KMS-11 (cell line): Measurements from ENCODE around the gene CD4.

Experiments
- H2AFZ ChIP-seq: fragments of 200-600 bp; sonication (generic); 2 replicates; pipeline ENCODE4 v1.6.1; 2016; ENCODE audit warnings: antibody characterized with exemption, mixed run types, low read depth
- H3K27ac ChIP-seq: fragments of 200-600 bp; sonication (generic); 2 replicates; pipeline ENCODE4 v1.6.1; 2016; ENCODE audit warnings: mild to moderate bottlenecking, mixed run types
- H3K27me3 ChIP-seq: fragments of 200-600 bp; sonication (generic); 2 replicates; pipeline ENCODE4 v1.6.1; 2017; ENCODE audit warnings: mild to moderate bottlenecking, low read depth, mixed run types, moderate library complexity; ENCODE audit not compliant: insufficient read depth
- H3K36me3 ChIP-seq: fragments of 200-600 bp; sonication (generic); 2 replicates; pipeline ENCODE4 v1.6.1; 2017; ENCODE audit warnings: mild to moderate bottlenecking, mixed run types; ENCODE audit not compliant: insufficient read depth
- H3K4me1 ChIP-seq: fragments of 200-600 bp; sonication (generic); 2 replicates; pipeline ENCODE4 v1.6.1; 2016; ENCODE audit warnings: mild to moderate bottlenecking, low read depth, mixed run types; ENCODE audit not compliant: poor library complexity, severe bottlenecking
- H3K4me2 ChIP-seq: fragments of 200-600 bp; sonication (generic); 2 replicates; pipeline ENCODE4 v1.7.0; 2016; ENCODE audit warnings: mild to moderate bottlenecking, mixed run types
- H3K4me3 ChIP-seq: fragments of 200-600 bp; sonication (generic); IDR thresholded peaks from 2 replicates; pipeline ENCODE4 v1.6.1; 2017; ENCODE audit warnings: low read depth, low read length, mixed read lengths; ENCODE audit not compliant: insufficient read depth
- H3K79me2 ChIP-seq: fragments of 200-600 bp; sonication (generic); 2 replicates; pipeline ENCODE4 v1.6.1; 2016; ENCODE audit warnings: low read depth, mixed run types; ENCODE audit not compliant: insufficient read depth
- H3K9ac ChIP-seq: fragments of 200-600 bp; sonication (generic); 2 replicates; pipeline ENCODE4 v1.6.1; 2016; ENCODE audit warnings: mild to moderate bottlenecking, mixed run types
- H4K20me1 ChIP-seq: fragments of 200-600 bp; sonication (generic); 2 replicates; pipeline ENCODE4 v1.6.1; 2016; ENCODE audit warnings: mild to moderate bottlenecking, mixed run types; ENCODE audit not compliant: insufficient read depth
- CTCF ChIP-seq: fragments of 200-600 bp; sonication (generic); conservative IDR thresholded peaks from 2 replicates; pipeline ENCODE4 v1.6.1; 2017; ENCODE audit warnings: low read depth, mild to moderate bottlenecking, antibody characterized with exemption, low read length, moderate library complexity, mixed read lengths

The CD4 gene

GRCh38 chr12:6778574-6779550 lies 10.5 kb upstream of the CD4 start:
- H3K36me3 ChIP-seq, result no peaks in the 10 kb centered on the region
- no peaks in the 10 kb centered on the region for H3K27me3 ChIP-seq
- no peak overlapping the region for H3K27ac ChIP-seq
- H3K4me2 ChIP-seq, result peak overlapping the region; percentile 85
- no peaks in the 10 kb centered on the region for H3K79me2 ChIP-seq
- H3K4me1 ChIP-seq, result peaks cover 27% of the 10 kb centered on the region
- no peak overlapping the region for H3K4me3 ChIP-seq
- H3K9ac ChIP-seq, result peak overlapping the region; percentile 43; the same call in 1 of the 2 replicates
- H2AFZ ChIP-seq, result peak overlapping the region; percentile 94
- no peaks in the 10 kb centered on the region for H4K20me1 ChIP-seq
- TF ChIP-seq CTCF, result peak; percentile 87

DNA sequence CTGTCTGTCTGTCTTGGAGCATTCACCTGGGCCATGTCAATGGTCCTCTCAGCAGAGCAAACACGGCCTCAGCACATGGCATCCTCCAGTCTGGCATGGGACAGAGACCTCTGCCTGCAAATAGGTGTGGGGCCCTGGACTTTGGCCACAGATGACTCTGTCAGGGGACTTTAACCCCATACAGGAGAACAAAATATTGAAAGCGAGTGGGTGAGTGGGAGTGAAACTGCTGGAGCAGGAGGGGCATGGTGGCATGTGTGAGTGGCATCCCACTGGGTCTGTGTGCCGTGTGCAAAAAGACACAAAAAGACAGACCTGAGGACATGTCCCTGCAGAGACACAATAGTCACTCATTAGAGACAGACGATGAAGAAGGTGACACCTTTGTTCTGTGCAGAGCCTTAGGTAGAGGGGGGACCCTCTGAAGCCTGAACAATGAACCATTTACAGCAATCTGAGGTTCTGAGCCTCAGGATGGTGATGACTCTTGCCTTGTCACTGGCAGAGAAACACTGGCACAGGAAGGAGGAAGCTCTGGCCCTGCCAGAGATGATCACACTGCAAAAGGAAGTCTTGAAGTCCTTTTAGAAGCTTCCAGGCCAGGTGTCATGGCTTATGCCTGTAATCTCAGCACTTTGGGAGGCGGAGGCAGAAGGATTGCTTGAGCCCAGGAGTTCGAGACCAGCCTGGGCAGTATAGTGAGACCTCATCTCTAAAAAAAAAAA lies 9.5 kb upstream of the CD4 start:
- no peak overlapping the region for H3K9ac ChIP-seq
- no peak for TF ChIP-seq CTCF

GRCh38 chr12:6780573-6780972 lies 8.8 kb upstream of the CD4 start:
- Histone ChIP-seq H3K4me2 (no peak overlapping the region), H3K27me3 (no peaks in the 10 kb centered on the region), H3K4me3 (no peak overlapping the region), H2AFZ (no peak overlapping the region), H3K79me2 (no peaks in the 10 kb centered on the region), H3K4me1 (peaks cover 33% of the 10 kb centered on the region), H3K9ac (no peak overlapping the region), H4K20me1 (no peaks in the 10 kb centered on the region), H3K27ac (no peak overlapping the region), H3K36me3 (no peaks in the 10 kb centered on the region)
- TF ChIP-seq CTCF, result no peak

More for the DNA sequence above, 9.5 kb upstream of the CD4 start:
- H3K27me3 ChIP-seq, result no peaks in the 10 kb centered on the region
- H3K27ac ChIP-seq, result no peak overlapping the region
- no peaks in the 10 kb centered on the region for H3K79me2 ChIP-seq
- no peaks in the 10 kb centered on the region for H4K20me1 ChIP-seq
- H3K36me3 ChIP-seq, result no peaks in the 10 kb centered on the region
- H3K4me3 ChIP-seq, result no peak overlapping the region
- no peak overlapping the region for H3K4me2 ChIP-seq
- no peak overlapping the region for H2AFZ ChIP-seq
- H3K4me1 ChIP-seq, result peaks cover 35% of the 10 kb centered on the region

DNA sequence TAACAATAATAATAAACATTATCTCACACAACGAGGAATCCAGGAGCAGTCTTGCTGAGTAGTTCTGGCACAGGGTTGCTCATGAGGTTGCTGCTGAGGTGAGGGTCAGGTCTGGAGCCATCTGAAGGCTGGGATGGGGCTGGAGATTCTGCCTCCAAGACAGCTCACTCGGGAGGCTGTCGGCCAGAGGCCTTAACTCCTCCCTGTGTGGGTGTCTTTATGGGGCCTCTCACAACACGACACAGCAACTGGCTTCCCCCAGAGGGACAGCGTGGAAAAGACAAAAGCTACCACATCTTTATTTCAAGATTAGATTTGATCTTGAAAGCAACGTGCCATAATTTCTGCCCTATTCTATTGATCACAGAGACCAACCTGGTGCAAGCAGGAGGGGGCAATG lies 7.2 kb upstream of the CD4 start:
- Histone ChIP-seq H3K36me3 (no peaks in the 10 kb centered on the region), H3K27ac (no peak overlapping the region), H3K79me2 (no peaks in the 10 kb centered on the region), H4K20me1 (no peaks in the 10 kb centered on the region), H3K27me3 (no peaks in the 10 kb centered on the region), H3K4me3 (no peak overlapping the region), H3K4me1 (peaks cover 29% of the 10 kb centered on the region), H3K4me2 (no peak overlapping the region), H2AFZ (no peak overlapping the region), H3K9ac (no peak overlapping the region)
- TF ChIP-seq CTCF, result no peak
